Endothelial cell of umbilical vein (primary cell): ENCODE measurements around the gene SLC35B2. TPM values are rescaled to one million over a fixed set of nuclear protein-coding genes. Genes with fewer than 3 reads are reported as not detected.

Experiments
- BruUV-seq: library from RNA; stranded (reverse); fragments of 400-500 nt; replicated peaks from 2 replicates; lab custom pipeline; 2021; lab: Mats Ljungman, UMichigan
- CTCF ChIA-PET: fragments of 300-600, 350-600 bp; sonication (Branson Sonifier 250); formaldehyde crosslinking; loops from one replicate; lab custom pipeline; 2021; ENCODE audit warnings: antibody characterized with exemption, inconsistent platforms; lab: Charles Lee
- POLR2A ChIA-PET: fragments of 300-600, 350-600 bp; sonication (Branson Sonifier 250); formaldehyde crosslinking; loops from one replicate; lab custom pipeline; 2021; ENCODE audit warnings: antibody characterized with exemption, inconsistent platforms; lab: Charles Lee
- DNase-seq: peaks from one replicate; pipeline ENCODE4 v3.0.0-alpha.2; 2011; ENCODE audit warnings: low read depth, low spot score
- FAIRE-seq: peaks from 2 replicates; lab custom pipeline; 2011; peaks lifted over from hg19 to GRCh38; lab: Jason Lieb, UNC
- H2AFZ ChIP-seq: 2 replicates; pipeline ENCODE4 v1.6.0; 2012; ENCODE audit warnings: low read depth, low read length, control low read depth, inconsistent platforms
- H3K27ac ChIP-seq: 2 replicates; pipeline ENCODE4 v1.5.1; 2011; ENCODE audit warnings: low read depth, mild to moderate bottlenecking, control low read depth, low read length, moderate library complexity; ENCODE audit not compliant: insufficient read depth
- H3K27me3 ChIP-seq, 2 experiments: 2 replicates each; pipeline versions ENCODE4 v1.6.0 to v1.6.1; 2011; ENCODE audit warnings: low read length in 2 of 2, mixed read lengths in 1 of 2; ENCODE audit not compliant: control insufficient read depth in 2 of 2, insufficient read depth in 2 of 2
- H3K36me3 ChIP-seq, 2 experiments: 2 replicates in 1 of 2; 3 replicates in 1 of 2; pipeline ENCODE4 v1.5.1; 2011; ENCODE audit warnings: low read length in 2 of 2, mild to moderate bottlenecking in 1 of 2, moderate library complexity in 1 of 2; ENCODE audit not compliant: control insufficient read depth in 2 of 2, insufficient read depth in 2 of 2; ENCODE audit errors: extremely low read depth in 1 of 2
- H3K4me1 ChIP-seq: 3 replicates; pipeline ENCODE4 v1.5.1; 2011; ENCODE audit warnings: mild to moderate bottlenecking, low read length; ENCODE audit not compliant: control insufficient read depth, insufficient read depth; ENCODE audit errors: extremely low read depth
- H3K4me2 ChIP-seq: 2 replicates; pipeline ENCODE4 v1.6.1; 2011; ENCODE audit warnings: low read length, control low read depth, mixed read lengths; ENCODE audit not compliant: insufficient read depth
- H3K4me3 ChIP-seq, 3 experiments: fragments of 200-600 bp in 1 of 3; sonication (generic), shearing (Covaris generic) in 1 of 3; replicated peaks in 1 of 3; 2 replicates each; pipeline ENCODE4 v1.5.1; 2011 to 2016; ENCODE audit warnings: control low read depth in 3 of 3, low read length in 3 of 3, mild to moderate bottlenecking in 2 of 3, inconsistent platforms in 1 of 3, low read depth in 1 of 3, moderate library complexity in 1 of 3; ENCODE audit not compliant: insufficient read depth in 1 of 3
- H3K79me2 ChIP-seq: 2 replicates; pipeline ENCODE4 v1.6.0; 2012; ENCODE audit warnings: low read length, inconsistent platforms; ENCODE audit not compliant: control insufficient read depth, insufficient read depth
- H3K9ac ChIP-seq: replicated peaks from 2 replicates; pipeline ENCODE3; 2011; ENCODE audit warnings: low read length, control low read depth; ENCODE audit not compliant: insufficient read depth; ENCODE audit errors: extremely low read depth
- H3K9me1 ChIP-seq: replicated peaks from 3 replicates; pipeline ENCODE4 v1.6.0; 2011; ENCODE audit warnings: mild to moderate bottlenecking, low read length; ENCODE audit not compliant: control insufficient read depth, insufficient read depth; ENCODE audit errors: extremely low read depth
- H3K9me3 ChIP-seq: replicated peaks from 2 replicates; pipeline ENCODE4 v1.5.1; 2012; ENCODE audit warnings: low read length, inconsistent platforms; ENCODE audit not compliant: control insufficient read depth, insufficient read depth
- H4K20me1 ChIP-seq: replicated peaks from 2 replicates; pipeline ENCODE3; 2011; ENCODE audit warnings: mild to moderate bottlenecking, low read length; ENCODE audit not compliant: control insufficient read depth, insufficient read depth; ENCODE audit errors: extremely low read depth
- EZH2 ChIP-seq: IDR thresholded peaks from 2 replicates; pipeline ENCODE4 v1.6.1; 2012; ENCODE audit warnings: borderline replicate concordance, low read depth, mild to moderate bottlenecking, moderate library complexity, low read length, inconsistent platforms; ENCODE audit not compliant: severe bottlenecking
- FOS ChIP-seq: IDR thresholded peaks from 2 replicates; pipeline ENCODE4 v1.6.1; 2011; ENCODE audit warnings: mild to moderate bottlenecking, low read length, moderate library complexity, borderline replicate concordance; ENCODE audit not compliant: insufficient read depth
- GATA2 ChIP-seq: IDR thresholded peaks from 2 replicates; pipeline ENCODE4 v1.7.0; 2011; ENCODE audit warnings: low read depth, mild to moderate bottlenecking, moderate library complexity, mixed read lengths, low read length; ENCODE audit not compliant: insufficient read length, insufficient read depth
- JUN ChIP-seq: IDR thresholded peaks from 2 replicates; pipeline ENCODE4 v1.6.1; 2011; ENCODE audit warnings: borderline replicate concordance, low read depth; ENCODE audit not compliant: insufficient read length, insufficient read depth
- MYC ChIP-seq: IDR thresholded peaks from one replicate; pipeline ENCODE4 v1.6.1; 2011; ENCODE audit warnings: mild to moderate bottlenecking, low read depth, low read length
- POLR2A ChIP-seq: IDR thresholded peaks from 2 replicates; pipeline ENCODE4 v1.6.1; 2012; ENCODE audit warnings: low read depth, mild to moderate bottlenecking, control low read depth, low read length
- POLR2AphosphoS5 ChIP-seq: IDR thresholded peaks from 2 replicates; pipeline ENCODE4 v1.6.1; 2012; ENCODE audit warnings: low read depth, mild to moderate bottlenecking, control low read depth, low read length, moderate library complexity; ENCODE audit not compliant: insufficient read depth
- dilution Hi-C: fragments of 300-500 bp; cut with MboI; formaldehyde crosslinking; loops from one replicate; pipeline ENCODE4 v1.15.0; 2019; ENCODE audit warnings: low sequenced_read_pairs; ENCODE audit not compliant: extremely low pct_ligation_motif_present
- intact Hi-C: fragments of 100-400 bp; cut with micrococcal nuclease; formaldehyde crosslinking; loops from one replicate; pipeline ENCODE4 v1.10.0; 2022
- polyA plus RNA-seq, 4 experiments: library from polyadenylated mRNA; depleted of rRNA in 3 of 4; stranded (reverse) in 3 of 4; unstranded in 1 of 4; fragments of >200 nt; gene quantifications; 2 replicates each; pipeline versions ENCODE4 v1.2.1 to v1.2.3, GENCODE V29; 2011 to 2012; ENCODE audit warnings: missing spikeins in 1 of 4
- total RNA-seq: library from RNA; stranded (reverse); gene quantifications from 2 replicates; pipeline ENCODE4 v1.2.3, GENCODE V29; 2021
- TF ChIP-seq, protein P1 (sequence below): IDR thresholded peaks from 2 replicates; pipeline ENCODE4 v1.6.1; 2011; ENCODE audit not compliant: insufficient read depth, insufficient read length
- TF ChIP-seq, protein P2 (sequence below), 2 donors: IDR thresholded peaks; 1 replicate in 1 of 2; 2 replicates in 1 of 2; pipeline ENCODE4 v1.5.1; 2011; ENCODE audit warnings: low read length in 2 of 2, mild to moderate bottlenecking in 2 of 2, moderate library complexity in 2 of 2, control low read depth in 1 of 2, inconsistent platforms in 1 of 2, low read depth in 1 of 2; ENCODE audit not compliant: insufficient read depth in 1 of 2; ENCODE audit errors: extremely low read depth in 1 of 2

Gene SLC35B2
- total and polyA plus RNA-seq, 2 donors (not counting 3 experiments of a cell fraction or from before 2014, with no cell fraction given) = 53.4 to 112 TPM

DNA sequence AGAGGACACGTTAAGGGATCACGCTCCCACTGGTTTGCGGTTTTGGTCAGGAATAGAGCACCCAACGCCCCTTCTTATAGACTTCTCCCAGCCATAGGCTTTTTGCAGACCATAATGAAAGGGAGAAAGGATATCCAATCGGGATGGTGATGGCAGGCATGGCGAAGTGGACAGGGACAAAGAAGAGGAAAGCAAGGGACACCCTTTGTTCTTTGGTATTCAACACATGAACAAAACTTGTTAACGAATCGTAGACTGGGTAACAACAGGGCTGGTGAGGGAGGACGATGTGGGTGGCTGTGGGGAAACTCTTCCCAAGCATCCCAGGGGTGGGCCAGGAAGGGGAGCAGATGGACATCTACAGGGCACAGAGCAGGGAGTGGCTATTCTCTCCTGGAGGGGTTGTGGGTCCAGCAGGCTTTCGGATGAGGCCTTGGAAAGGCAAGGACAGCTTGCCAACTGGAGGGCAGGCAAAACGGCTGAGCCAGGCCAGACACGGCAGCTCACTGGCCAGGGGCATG lies 11.9 kb downstream of the SLC35B2 start:
- H3K9ac ChIP-seq = no peak overlapping the region
- H3K4me2 ChIP-seq = no peak overlapping the region
- TF ChIP-seq EZH2 (no peak), GATA2 (no peak), POLR2AphosphoS5 (no peak), MYC (no peak), JUN (no peak), FOS (no peak), POLR2A (no peak)
- TF ChIP-seq, protein P1, sequence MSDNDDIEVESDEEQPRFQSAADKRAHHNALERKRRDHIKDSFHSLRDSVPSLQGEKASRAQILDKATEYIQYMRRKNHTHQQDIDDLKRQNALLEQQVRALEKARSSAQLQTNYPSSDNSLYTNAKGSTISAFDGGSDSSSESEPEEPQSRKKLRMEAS = no peak
- TF ChIP-seq, protein P2, sequence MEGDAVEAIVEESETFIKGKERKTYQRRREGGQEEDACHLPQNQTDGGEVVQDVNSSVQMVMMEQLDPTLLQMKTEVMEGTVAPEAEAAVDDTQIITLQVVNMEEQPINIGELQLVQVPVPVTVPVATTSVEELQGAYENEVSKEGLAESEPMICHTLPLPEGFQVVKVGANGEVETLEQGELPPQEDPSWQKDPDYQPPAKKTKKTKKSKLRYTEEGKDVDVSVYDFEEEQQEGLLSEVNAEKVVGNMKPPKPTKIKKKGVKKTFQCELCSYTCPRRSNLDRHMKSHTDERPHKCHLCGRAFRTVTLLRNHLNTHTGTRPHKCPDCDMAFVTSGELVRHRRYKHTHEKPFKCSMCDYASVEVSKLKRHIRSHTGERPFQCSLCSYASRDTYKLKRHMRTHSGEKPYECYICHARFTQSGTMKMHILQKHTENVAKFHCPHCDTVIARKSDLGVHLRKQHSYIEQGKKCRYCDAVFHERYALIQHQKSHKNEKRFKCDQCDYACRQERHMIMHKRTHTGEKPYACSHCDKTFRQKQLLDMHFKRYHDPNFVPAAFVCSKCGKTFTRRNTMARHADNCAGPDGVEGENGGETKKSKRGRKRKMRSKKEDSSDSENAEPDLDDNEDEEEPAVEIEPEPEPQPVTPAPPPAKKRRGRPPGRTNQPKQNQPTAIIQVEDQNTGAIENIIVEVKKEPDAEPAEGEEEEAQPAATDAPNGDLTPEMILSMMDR (IDR thresholded peaks at IDR 0.05; ENCODE audit: extremely low read depth in 1 of 2, insufficient read depth in 1 of 2, low read depth in 1 of 2, low read length in 2 of 2) = no peak
- ChIA-PET POLR2A (interaction anchor here (0.6 to 3.1 kb wide), 2 partner anchors 11 to 146 kb away, joined by 3 to 49 read pairs; partner anchors contain the start of gene SLC35B2), CTCF (interaction anchor here (1.6 to 5.4 kb wide), 7 partner anchors 8 to 149 kb away, joined by 4 to 38 read pairs (median 8); partner anchors contain the start of genes SLC29A1 and SLC35B2)
- BruUV-seq = no TSS peak
- no peak overlapping the region for H3K27ac ChIP-seq
- H3K9me1 ChIP-seq = no peaks in the 10 kb centered on the region
- H2AFZ ChIP-seq = peak overlapping the region; percentile 77
- dilution Hi-C loops (no loop called here), intact Hi-C loops (no loop called here)
- no peaks in the 10 kb centered on the region for H3K27me3 ChIP-seq
- H4K20me1 ChIP-seq = peaks cover 7% of the 10 kb centered on the region
- peaks cover 36% of the 10 kb centered on the region for H3K79me2 ChIP-seq
- DNase-seq = no peak
- peaks cover 12 to 13% of the 10 kb centered on the region in 2 experiments for H3K36me3 ChIP-seq
- no peak for FAIRE-seq
- H3K4me1 ChIP-seq = peaks cover 22% of the 10 kb centered on the region
- no peak overlapping the region for H3K4me3 ChIP-seq
- H3K9me3 ChIP-seq = no peaks in the 10 kb centered on the region
